DND-41 (cell line): ENCODE data around the gene ALOX12B.

ENCODE experiments used
- ATAC-seq: fragments of 200-7000 bp; cut with Tn5 transposase; 3 replicates; pipeline ENCODE4 v1.9.1; 2021; ENCODE audit warnings: low read depth; ENCODE audit not compliant: insufficient read depth
- DNase-seq: peaks from one replicate; pipeline ENCODE4 v3.0.0-alpha.2; 2020
- H2AFZ ChIP-seq: 2 replicates; pipeline ENCODE4 v1.6.0; 2012; ENCODE audit warnings: low read depth, low read length
- H3K27ac ChIP-seq: 2 replicates; pipeline ENCODE4 v1.5.1; 2012; ENCODE audit warnings: low read length, inconsistent platforms
- H3K27me3 ChIP-seq: fragments of 200-600 bp; sonication (generic); 2 replicates; pipeline ENCODE4 v1.6.0; 2012; ENCODE audit warnings: low read length, mild to moderate bottlenecking, inconsistent platforms; ENCODE audit not compliant: insufficient read depth, poor library complexity
- H3K36me3 ChIP-seq: 2 replicates; pipeline ENCODE4 v1.5.1; 2012; ENCODE audit warnings: low read length, inconsistent platforms; ENCODE audit not compliant: insufficient read depth
- H3K4me1 ChIP-seq: 2 replicates; pipeline ENCODE4 v1.5.1; 2012; ENCODE audit warnings: mild to moderate bottlenecking, low read length; ENCODE audit not compliant: insufficient read depth
- H3K4me2 ChIP-seq: 2 replicates; pipeline ENCODE4 v1.6.0; 2012; ENCODE audit warnings: mild to moderate bottlenecking, moderate library complexity, low read length, inconsistent platforms; ENCODE audit not compliant: insufficient read depth
- H3K4me3 ChIP-seq, 2 experiments: fragments of 200-600 bp in 1 of 2; shearing (Covaris generic) in 1 of 2; 2 replicates each; pipeline ENCODE4 v1.5.1; 2012 to 2016; ENCODE audit warnings: inconsistent platforms in 2 of 2, low read length in 2 of 2, mild to moderate bottlenecking in 2 of 2, low read depth in 1 of 2, moderate library complexity in 1 of 2
- H3K79me2 ChIP-seq: 2 replicates; pipeline ENCODE4 v1.6.0; 2012; ENCODE audit warnings: low read length, inconsistent platforms; ENCODE audit not compliant: insufficient read depth
- H3K9ac ChIP-seq: 2 replicates; pipeline ENCODE4 v1.6.0; 2012; ENCODE audit warnings: low read depth, mild to moderate bottlenecking, inconsistent platforms, low read length, moderate library complexity
- H3K9me3 ChIP-seq: 2 replicates; pipeline ENCODE4 v1.5.1; 2012; ENCODE audit warnings: low read length, moderate library complexity, mild to moderate bottlenecking, inconsistent platforms; ENCODE audit not compliant: insufficient read depth, severe bottlenecking
- H4K20me1 ChIP-seq: 2 replicates; pipeline ENCODE4 v1.6.0; 2012; ENCODE audit warnings: low read length; ENCODE audit not compliant: insufficient read depth
- CTCF ChIP-seq: IDR thresholded peaks from 2 replicates; pipeline ENCODE4 v1.5.1; 2012; ENCODE audit warnings: borderline replicate concordance, low read length, moderate library complexity, mild to moderate bottlenecking; ENCODE audit not compliant: poor library complexity, severe bottlenecking; ENCODE audit errors: extremely low read depth
- EZH2 ChIP-seq: IDR thresholded peaks from 3 replicates; pipeline ENCODE4 v1.6.1; 2012; ENCODE audit warnings: borderline replicate concordance, low read depth, mild to moderate bottlenecking, moderate library complexity, low read length, inconsistent platforms; ENCODE audit not compliant: severe bottlenecking

Gene ALOX12B

GRCh38 chr17:8072729-8073461, 14.6 kb downstream of the ALOX12B start:
- Histone ChIP-seq H3K4me1 (peaks cover 6% of the 10 kb centered on the region), H3K27me3 (peaks cover 44% of the 10 kb centered on the region), H3K27ac (no peak overlapping the region), H2AFZ (no peak overlapping the region), H3K36me3 (no peaks in the 10 kb centered on the region), H3K9me3 (no peaks in the 10 kb centered on the region), H3K9ac (no peak overlapping the region), H4K20me1 (peaks cover 9% of the 10 kb centered on the region), H3K4me3 (no peak overlapping the region), H3K4me2 (no peak overlapping the region), H3K79me2 (no peaks in the 10 kb centered on the region)
- DNase-seq (no peak), ATAC-seq (no peak)
- no peak for TF ChIP-seq CTCF
- TF ChIP-seq EZH2, result no peak

GRCh38 chr17:8072341-8072728, 15.2 kb downstream of the ALOX12B start:
- TF ChIP-seq EZH2 (no peak), CTCF (no peak)
- H2AFZ ChIP-seq, result no peak overlapping the region

GRCh38 chr17:8071496-8071895, 16.0 kb downstream of the ALOX12B start:
- H3K4me1 ChIP-seq, result peaks cover 6% of the 10 kb centered on the region
- TF ChIP-seq CTCF (no peak), EZH2 (no peak)
- H3K27me3 ChIP-seq, result peaks cover 57% of the 10 kb centered on the region
- H3K9ac ChIP-seq, result no peak overlapping the region
- H3K4me3 ChIP-seq, result no peak overlapping the region
- H3K36me3 ChIP-seq, result no peaks in the 10 kb centered on the region
- H4K20me1 ChIP-seq, result peaks cover 9% of the 10 kb centered on the region
- no peaks in the 10 kb centered on the region for H3K9me3 ChIP-seq
- DNase-seq (no peak), ATAC-seq (no peak)
- no peak overlapping the region for H3K27ac ChIP-seq
- H3K4me2 ChIP-seq, result no peak overlapping the region
- H2AFZ ChIP-seq, result no peak overlapping the region
- H3K79me2 ChIP-seq, result no peaks in the 10 kb centered on the region

More at GRCh38 chr17:8072341-8072728, 15.2 kb downstream of the ALOX12B start:
- Histone ChIP-seq H3K36me3 (no peaks in the 10 kb centered on the region), H3K4me3 (no peak overlapping the region), H3K27ac (no peak overlapping the region), H3K9ac (no peak overlapping the region), H4K20me1 (peaks cover 9% of the 10 kb centered on the region), H3K4me2 (no peak overlapping the region), H3K9me3 (no peaks in the 10 kb centered on the region), H3K27me3 (peaks cover 50% of the 10 kb centered on the region), H3K4me1 (peaks cover 6% of the 10 kb centered on the region), H3K79me2 (no peaks in the 10 kb centered on the region)
- DNase-seq (no peak), ATAC-seq (no peak)

GRCh38 chr17:8069587-8069860, 18.0 kb downstream of the ALOX12B start:
- DNase-seq (no peak), ATAC-seq (no peak)
- H4K20me1 ChIP-seq, result peaks cover 9% of the 10 kb centered on the region
- no peaks in the 10 kb centered on the region for H3K9me3 ChIP-seq
- H3K4me3 ChIP-seq, result no peak overlapping the region
- H3K27me3 ChIP-seq, result peaks cover 48% of the 10 kb centered on the region
- no peak overlapping the region for H3K4me2 ChIP-seq
- H3K4me1 ChIP-seq, result peaks cover 6% of the 10 kb centered on the region
- no peak overlapping the region for H3K9ac ChIP-seq
- H2AFZ ChIP-seq, result no peak overlapping the region
- TF ChIP-seq CTCF, result no peak
- TF ChIP-seq EZH2, result no peak
- H3K79me2 ChIP-seq, result no peaks in the 10 kb centered on the region
- H3K27ac ChIP-seq, result no peak overlapping the region
- H3K36me3 ChIP-seq, result no peaks in the 10 kb centered on the region
